HepG2 (cell line): ENCODE measurements around the gene DOLK. TPM values are rescaled to one million over a fixed set of nuclear protein-coding genes. Genes with fewer than 3 reads are reported as not detected.

ENCODE experiments used
- CEBPB ChIP-seq: IDR thresholded peaks from 2 replicates; pipeline ENCODE4 v1.6.1; 2011; ENCODE audit warnings: low read depth, low read length, improper control_type of control experiment, borderline replicate concordance
- GATAD2A ChIP-seq: IDR thresholded peaks from 2 replicates; pipeline ENCODE4 v1.6.1; 2016
- KDM2A ChIP-seq: sonication (generic); formaldehyde crosslinking; IDR thresholded peaks from 2 replicates; pipeline ENCODE4 v1.4.0; 2020; ENCODE audit warnings: low read depth, missing genetic modification reagents, borderline replicate concordance
- NAIF1 ChIP-seq: sonication (generic); formaldehyde crosslinking; IDR thresholded peaks from 2 replicates; pipeline ENCODE4 v1.5.0; 2020; ENCODE audit warnings: mild to moderate bottlenecking, missing genetic modification reagents, borderline replicate concordance
- SALL1 ChIP-seq: sonication (generic); formaldehyde crosslinking; IDR thresholded peaks from 2 replicates; pipeline ENCODE4 v1.8.0; 2022; ENCODE audit warnings: mild to moderate bottlenecking, missing genetic modification reagents
- THAP7 ChIP-seq: sonication (generic); formaldehyde crosslinking; IDR thresholded peaks from 2 replicates; pipeline ENCODE4 v1.8.1; 2023; ENCODE audit warnings: mild to moderate bottlenecking, missing genetic modification reagents
- THAP9 ChIP-seq: sonication (generic); formaldehyde crosslinking; IDR thresholded peaks from 2 replicates; pipeline ENCODE4; 2020; ENCODE audit warnings: missing genetic modification reagents, mild to moderate bottlenecking, borderline replicate concordance
- ZBTB3 ChIP-seq: sonication (generic); formaldehyde crosslinking; IDR thresholded peaks from 2 replicates; pipeline ENCODE4 v1.4.0; 2020; ENCODE audit warnings: low read depth, mild to moderate bottlenecking, moderate library complexity, missing genetic modification reagents, borderline replicate concordance
- ZBTB4 ChIP-seq: sonication (generic); formaldehyde crosslinking; IDR thresholded peaks from 2 replicates; pipeline ENCODE4 v1.4.0; 2020; ENCODE audit warnings: missing genetic modification reagents, mild to moderate bottlenecking, borderline replicate concordance
- ZFP1 ChIP-seq: IDR thresholded peaks from 2 replicates; pipeline ENCODE4 v1.6.1; 2016
- ZKSCAN5 ChIP-seq: sonication (generic); formaldehyde crosslinking; IDR thresholded peaks from 2 replicates; pipeline ENCODE4 v1.5.1; 2020; ENCODE audit warnings: mild to moderate bottlenecking, missing genetic modification reagents
- ZNF138 ChIP-seq: sonication (generic); formaldehyde crosslinking; IDR thresholded peaks from 2 replicates; pipeline ENCODE4 v1.5.0; 2020; ENCODE audit warnings: mild to moderate bottlenecking, low read depth, missing genetic modification reagents
- ZNF501 ChIP-seq: sonication (generic); formaldehyde crosslinking; IDR thresholded peaks from 2 replicates; pipeline ENCODE4 v1.5.1; 2020; ENCODE audit warnings: mild to moderate bottlenecking, moderate library complexity, missing genetic modification reagents
- ZNF850 ChIP-seq: sonication (generic); formaldehyde crosslinking; conservative IDR thresholded peaks from 2 replicates; pipeline ENCODE4 v1.9.0; 2021; ENCODE audit warnings: mild to moderate bottlenecking, missing genetic modification reagents
- ZSCAN29 ChIP-seq: sonication (generic); formaldehyde crosslinking; conservative IDR thresholded peaks from 2 replicates; pipeline ENCODE4 v1.4.0; 2020; ENCODE audit warnings: mild to moderate bottlenecking, missing genetic modification reagents
- polyA plus RNA-seq, 8 experiments: library from polyadenylated mRNA; depleted of rRNA in 3 of 8; stranded (reverse) in 7 of 8; unstranded in 1 of 8; fragments of >200 nt; fragmentation: Illumina TruSeq in 4 of 8; extraction: Trizol in 4 of 8; gene quantifications; 2 replicates each; pipeline versions ENCODE4 v1.2.1 to v1.2.3, GENCODE V29; 2011 to 2016; ENCODE audit warnings: low read depth in 4 of 8, missing spikeins in 1 of 8, mixed read lengths in 1 of 8; ENCODE audit not compliant: insufficient read depth in 1 of 8
- total RNA-seq, 5 experiments: library from RNA; depleted of rRNA; stranded (reverse); fragments of >200 nt; fragmentation: Illumina TruSeq; extraction: Trizol; gene quantifications; 2 replicates each; pipeline ENCODE4 v1.2.3, GENCODE V29; 2016; ENCODE audit warnings: low read depth in 1 of 5
- TF ChIP-seq, protein P1 (sequence below): IDR thresholded peaks from 2 replicates; pipeline ENCODE4 v1.4.0; 2020; ENCODE audit warnings: mild to moderate bottlenecking, missing genetic modification reagents

DOLK gene
- total and polyA plus RNA-seq, 2 of the 13 experiments (the other 11 are each of a cell fraction or from before 2014, with no cell fraction given): 15.4 to 18.7 TPM

DNA sequence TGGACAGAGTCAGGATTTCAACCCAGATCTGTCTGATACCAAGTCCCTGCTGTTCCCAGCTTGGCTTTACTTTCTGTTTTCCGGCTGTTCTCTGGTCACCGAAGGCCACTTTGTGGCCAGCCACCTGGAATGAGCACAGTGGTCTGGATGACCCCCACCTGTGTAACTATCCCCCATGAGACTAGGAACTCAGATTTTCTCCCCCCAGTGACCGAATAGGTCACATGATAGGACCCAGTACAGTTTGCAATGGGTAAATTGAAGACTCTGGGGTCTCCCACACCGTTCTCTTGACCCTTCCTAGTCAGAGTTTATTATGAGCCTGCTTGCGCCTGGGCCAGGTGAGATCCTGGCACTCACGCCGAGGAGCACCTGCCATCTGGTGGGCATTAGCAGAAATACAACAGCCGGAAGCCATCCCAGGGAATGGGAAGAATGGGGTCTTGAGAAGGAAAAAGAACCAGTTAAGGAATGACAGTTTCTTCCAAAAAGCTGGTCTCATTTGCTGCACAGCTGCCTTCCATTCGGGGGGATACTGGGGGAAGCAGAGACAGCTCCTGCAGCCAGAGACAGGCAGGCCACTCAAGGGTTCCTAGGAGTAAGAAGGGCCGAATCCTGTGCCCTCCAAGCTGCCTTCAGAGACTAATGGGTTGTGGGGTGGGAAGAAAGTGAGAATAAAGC is 19.5 kb downstream of the DOLK start (continued):
- TF ChIP-seq NAIF1 (CRISPR knock-in tag) (no peak), ZBTB3 (CRISPR knock-in tag) (no peak), ZBTB4 (CRISPR knock-in tag) (no peak), ZSCAN29 (CRISPR knock-in tag) (no peak), THAP7 (CRISPR knock-in tag) (no peak), KDM2A (CRISPR knock-in tag) (peak; percentile 29; the same call in 1 of the 2 replicates), CEBPB (no peak), ZNF501 (peak; percentile 58; the same call in 1 of the 2 replicates), GATAD2A (peak; percentile 28; the same call in 1 of the 2 replicates), SALL1 (peak; percentile 67), ZKSCAN5 (CRISPR knock-in tag) (no peak), THAP9 (CRISPR knock-in tag) (0 out of 2 replicates have a peak, but pooled peaks have one; percentile 36), ZNF138 (CRISPR knock-in tag) (no peak), ZNF850 (CRISPR knock-in tag) (no peak), ZFP1 (CRISPR knock-in tag) (no peak)
- TF ChIP-seq, protein P1, sequence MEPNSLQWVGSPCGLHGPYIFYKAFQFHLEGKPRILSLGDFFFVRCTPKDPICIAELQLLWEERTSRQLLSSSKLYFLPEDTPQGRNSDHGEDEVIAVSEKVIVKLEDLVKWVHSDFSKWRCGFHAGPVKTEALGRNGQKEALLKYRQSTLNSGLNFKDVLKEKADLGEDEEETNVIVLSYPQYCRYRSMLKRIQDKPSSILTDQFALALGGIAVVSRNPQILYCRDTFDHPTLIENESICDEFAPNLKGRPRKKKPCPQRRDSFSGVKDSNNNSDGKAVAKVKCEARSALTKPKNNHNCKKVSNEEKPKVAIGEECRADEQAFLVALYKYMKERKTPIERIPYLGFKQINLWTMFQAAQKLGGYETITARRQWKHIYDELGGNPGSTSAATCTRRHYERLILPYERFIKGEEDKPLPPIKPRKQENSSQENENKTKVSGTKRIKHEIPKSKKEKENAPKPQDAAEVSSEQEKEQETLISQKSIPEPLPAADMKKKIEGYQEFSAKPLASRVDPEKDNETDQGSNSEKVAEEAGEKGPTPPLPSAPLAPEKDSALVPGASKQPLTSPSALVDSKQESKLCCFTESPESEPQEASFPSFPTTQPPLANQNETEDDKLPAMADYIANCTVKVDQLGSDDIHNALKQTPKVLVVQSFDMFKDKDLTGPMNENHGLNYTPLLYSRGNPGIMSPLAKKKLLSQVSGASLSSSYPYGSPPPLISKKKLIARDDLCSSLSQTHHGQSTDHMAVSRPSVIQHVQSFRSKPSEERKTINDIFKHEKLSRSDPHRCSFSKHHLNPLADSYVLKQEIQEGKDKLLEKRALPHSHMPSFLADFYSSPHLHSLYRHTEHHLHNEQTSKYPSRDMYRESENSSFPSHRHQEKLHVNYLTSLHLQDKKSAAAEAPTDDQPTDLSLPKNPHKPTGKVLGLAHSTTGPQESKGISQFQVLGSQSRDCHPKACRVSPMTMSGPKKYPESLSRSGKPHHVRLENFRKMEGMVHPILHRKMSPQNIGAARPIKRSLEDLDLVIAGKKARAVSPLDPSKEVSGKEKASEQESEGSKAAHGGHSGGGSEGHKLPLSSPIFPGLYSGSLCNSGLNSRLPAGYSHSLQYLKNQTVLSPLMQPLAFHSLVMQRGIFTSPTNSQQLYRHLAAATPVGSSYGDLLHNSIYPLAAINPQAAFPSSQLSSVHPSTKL: no peak; the same call in 1 of the 2 replicates
